ENCODE data around the gene ACOXL.

Gene ACOXL

GRCh38 chr2:110861616-110862260 is 129.4 kb downstream of the ACOXL start:
- TF ChIP-seq, protein P1, sequence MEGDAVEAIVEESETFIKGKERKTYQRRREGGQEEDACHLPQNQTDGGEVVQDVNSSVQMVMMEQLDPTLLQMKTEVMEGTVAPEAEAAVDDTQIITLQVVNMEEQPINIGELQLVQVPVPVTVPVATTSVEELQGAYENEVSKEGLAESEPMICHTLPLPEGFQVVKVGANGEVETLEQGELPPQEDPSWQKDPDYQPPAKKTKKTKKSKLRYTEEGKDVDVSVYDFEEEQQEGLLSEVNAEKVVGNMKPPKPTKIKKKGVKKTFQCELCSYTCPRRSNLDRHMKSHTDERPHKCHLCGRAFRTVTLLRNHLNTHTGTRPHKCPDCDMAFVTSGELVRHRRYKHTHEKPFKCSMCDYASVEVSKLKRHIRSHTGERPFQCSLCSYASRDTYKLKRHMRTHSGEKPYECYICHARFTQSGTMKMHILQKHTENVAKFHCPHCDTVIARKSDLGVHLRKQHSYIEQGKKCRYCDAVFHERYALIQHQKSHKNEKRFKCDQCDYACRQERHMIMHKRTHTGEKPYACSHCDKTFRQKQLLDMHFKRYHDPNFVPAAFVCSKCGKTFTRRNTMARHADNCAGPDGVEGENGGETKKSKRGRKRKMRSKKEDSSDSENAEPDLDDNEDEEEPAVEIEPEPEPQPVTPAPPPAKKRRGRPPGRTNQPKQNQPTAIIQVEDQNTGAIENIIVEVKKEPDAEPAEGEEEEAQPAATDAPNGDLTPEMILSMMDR (IDR thresholded peaks at IDR 0.05; ENCODE audit: insufficient read depth, missing control alignments) = no peak
- no peak for FAIRE-seq
- DNase-seq (ENCODE audit: insufficient read length, low spot score) = no peak

- TF ChIP-seq, protein P1 (IDR thresholded peaks at IDR 0.05; ENCODE audit: insufficient read depth, missing control alignments) = no peak
- DNase-seq (ENCODE audit: insufficient read length, low spot score) = no peak
- no peak for FAIRE-seq
Measured at GRCh38 chr2:110863726-110864125, 131.4 kb downstream of the ACOXL start.

GRCh38 chr2:110864176-110864575 is 131.8 kb downstream of the ACOXL start:
- FAIRE-seq = no peak
- DNase-seq (ENCODE audit: insufficient read length, low spot score) = no peak
- TF ChIP-seq, protein P1 (IDR thresholded peaks at IDR 0.05; ENCODE audit: insufficient read depth, missing control alignments) = no peak

DNA sequence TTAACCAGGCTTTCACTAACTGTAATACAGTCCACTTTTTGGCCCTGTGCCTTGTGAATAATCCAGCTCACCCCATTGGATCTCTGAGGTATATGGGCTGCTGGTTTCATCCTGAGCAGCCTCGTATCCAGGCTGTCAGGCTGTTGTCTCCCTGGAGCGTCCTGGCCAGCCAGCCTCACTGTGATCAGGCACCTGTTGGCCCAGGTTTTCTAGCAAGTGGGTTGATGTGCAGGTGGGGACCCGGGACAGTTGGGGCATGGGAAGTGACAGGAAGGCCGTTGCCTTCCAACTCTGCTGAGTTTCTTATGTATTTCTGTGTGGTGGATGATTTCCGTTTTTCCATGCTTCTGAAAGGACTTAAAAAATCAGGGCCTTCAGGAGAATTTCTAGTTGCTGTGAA is 132.4 kb downstream of the ACOXL start:
- DNase-seq (ENCODE audit: insufficient read length, low spot score) = no peak
- TF ChIP-seq, protein P1 (IDR thresholded peaks at IDR 0.05; ENCODE audit: insufficient read depth, missing control alignments) = no peak
- no peak for FAIRE-seq

DNA sequence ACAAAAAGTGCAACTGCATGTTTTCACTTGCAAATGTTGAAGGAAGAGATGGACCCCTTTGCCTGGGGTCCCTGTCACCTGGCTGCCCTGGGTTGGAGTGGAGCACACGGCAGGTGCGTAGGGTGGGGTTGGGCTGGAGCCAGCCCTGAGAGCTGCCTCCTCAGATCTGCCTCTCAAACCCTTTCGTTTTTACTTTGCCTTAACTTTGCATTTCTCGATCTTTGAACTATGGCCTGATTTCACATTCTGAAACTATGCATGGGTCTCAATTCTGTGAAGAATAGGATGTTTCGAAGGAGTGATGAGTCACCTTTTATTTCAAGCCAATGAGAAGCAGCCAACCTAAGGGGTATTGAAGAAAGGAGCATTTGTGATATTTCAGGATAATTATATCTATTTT is 132.8 kb downstream of the ACOXL start:
- no peak for DNase-seq (ENCODE audit: insufficient read length, low spot score)
- TF ChIP-seq, protein P1 (IDR thresholded peaks at IDR 0.05; ENCODE audit: insufficient read depth, missing control alignments) = no peak
- no peak for FAIRE-seq

DNA sequence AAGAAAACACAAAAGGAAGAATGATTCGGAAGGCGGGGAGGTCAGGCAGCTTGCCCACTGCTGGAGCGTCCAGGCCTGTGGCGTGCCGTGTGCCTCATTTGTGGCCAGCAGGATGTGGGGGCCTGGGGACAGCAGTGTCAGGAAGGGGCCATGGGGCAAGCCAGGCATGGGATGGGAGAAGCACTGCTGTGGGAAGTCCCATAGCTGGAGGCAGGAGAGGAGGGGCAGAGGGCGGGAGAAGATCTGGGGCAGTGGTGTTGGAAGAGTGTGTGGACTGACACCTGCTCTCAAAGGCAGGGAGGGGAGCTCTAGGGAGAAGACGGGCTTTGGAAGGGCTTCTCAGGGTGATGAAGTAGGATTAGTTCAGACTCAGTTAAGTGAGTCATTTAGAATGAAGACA is 133.7 kb downstream of the ACOXL start:
- DNase-seq (ENCODE audit: insufficient read length, low spot score) (no peak), FAIRE-seq (no peak)
- TF ChIP-seq, protein P1 (IDR thresholded peaks at IDR 0.05; ENCODE audit: insufficient read depth, missing control alignments) = no peak

GRCh38 chr2:110866466-110866865 is 134.1 kb downstream of the ACOXL start:
- FAIRE-seq = no peak
- DNase-seq (ENCODE audit: insufficient read length, low spot score) = no peak
- TF ChIP-seq, protein P1 (IDR thresholded peaks at IDR 0.05; ENCODE audit: insufficient read depth, missing control alignments) = no peak
